BLaER1 treated with 17β-estradiol and CSF1 and Interleukin-3, amounts not matched to agents 10 nM and 100 nM (cell line): ENCODE data around the gene AMHR2.
A peak's percentile ranks its signal among the peaks of the same experiment; 100 is the strongest.
"Not testable (repeated sequence)": the region's sequence is repeated elsewhere in the genome, so short reads cannot be mapped to it uniquely, and the experiment has no call there.

Experiments
- H3K27ac ChIP-seq, 11 experiments: shearing (Covaris generic); formaldehyde crosslinking; 2 replicates each; pipeline ENCODE4 v1.8.1; 2022
- H3K27me3 ChIP-seq, 11 experiments: shearing (Covaris generic); formaldehyde crosslinking; 2 replicates each; pipeline ENCODE4 v1.8.1; 2022
- H3K36me3 ChIP-seq, 11 experiments: shearing (Covaris generic); formaldehyde crosslinking; 2 replicates each; pipeline ENCODE4 v1.8.1; 2022
- H3K4me1 ChIP-seq, 10 experiments: shearing (Covaris generic); formaldehyde crosslinking; 2 replicates each; pipeline ENCODE4 v1.8.1; 2022
- H3K4me2 ChIP-seq, 11 experiments: shearing (Covaris generic); formaldehyde crosslinking; 2 replicates each; pipeline ENCODE4 v1.8.1; 2022
- H3K4me3 ChIP-seq, 10 experiments: shearing (Covaris generic); formaldehyde crosslinking; 2 replicates each; pipeline ENCODE4 v1.8.1; 2022
- H3K9ac ChIP-seq, 11 experiments: shearing (Covaris generic); formaldehyde crosslinking; 2 replicates each; pipeline ENCODE4 v1.8.1; 2022
- H3K9me3 ChIP-seq, 11 experiments: shearing (Covaris generic); formaldehyde crosslinking; replicated peaks in 1 of 11; 2 replicates each; pipeline ENCODE4 v1.8.1; 2022
- H4K20me1 ChIP-seq, 11 experiments: shearing (Covaris generic); formaldehyde crosslinking; 2 replicates each; pipeline ENCODE4 v1.8.1; 2022
- Cebpa-rat ChIP-seq, 11 experiments: shearing (Covaris generic); IDR thresholded peaks; 2 replicates each; pipeline ENCODE4 v1.8.1; 2022

Gene AMHR2

DNA sequence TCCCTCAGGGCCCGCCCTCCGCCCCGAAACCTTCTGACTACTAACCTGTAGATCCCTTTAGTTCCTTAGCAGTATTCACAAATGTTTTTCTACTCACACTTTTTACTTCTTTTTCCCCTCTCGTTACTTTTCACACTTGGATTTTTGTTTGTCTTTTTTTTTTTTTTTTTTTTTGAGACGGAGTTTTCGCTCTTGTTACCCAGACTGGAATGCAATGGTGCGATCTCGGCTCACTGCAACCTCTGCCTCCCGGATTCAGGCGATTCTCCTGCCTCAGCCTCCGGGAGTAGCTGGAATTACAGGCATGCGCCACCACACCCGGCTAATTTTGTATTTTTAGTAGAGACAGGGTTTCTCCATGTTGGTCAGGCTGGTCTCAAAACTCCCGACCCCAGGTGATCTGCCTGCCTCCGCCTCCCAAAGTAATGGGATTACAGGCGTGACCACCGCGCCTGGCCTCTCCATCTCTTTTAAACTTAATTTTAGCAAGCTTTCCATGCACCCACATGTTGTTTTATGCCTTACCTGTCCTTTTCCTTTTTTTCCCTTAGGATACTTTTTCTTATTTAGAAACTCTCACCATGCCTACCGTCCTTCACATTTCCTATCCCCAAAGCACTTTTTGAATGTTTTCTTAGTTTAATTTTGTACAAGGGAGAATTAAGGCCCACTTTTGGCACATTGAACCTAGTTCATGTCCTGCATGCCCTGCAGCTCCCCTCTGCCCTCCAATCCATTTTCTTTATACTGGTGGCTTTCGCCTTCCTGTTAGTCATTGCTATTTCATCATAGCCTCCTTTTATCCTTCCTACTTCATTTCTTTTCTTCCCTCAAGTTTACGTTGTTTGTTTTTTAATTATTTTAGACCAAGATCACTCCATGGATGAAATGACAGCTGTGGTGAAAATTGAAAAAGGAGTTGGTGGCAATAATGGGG is 42.6 kb upstream of the AMHR2 start:
- TF ChIP-seq Cebpa-rat (IDR thresholded peaks at IDR 0.05), result peak in 4 of 11 experiments; percentile 11 to 47 (median 32); a peak in 2 of 22 replicates
- Histone ChIP-seq H3K4me3 (peak overlapping the region; percentile 61 to 78 (median 68)), H3K36me3 (peaks cover 34 to 49% (median 43%) of the 10 kb centered on the region in 11 experiments), H3K4me2 (peak overlapping the region; percentile 78 to 96 (median 91)), H3K27me3 (no peaks in the 10 kb centered on the region), H3K4me1 (peaks cover 60 to 70% (median 63%) of the 10 kb centered on the region in 10 experiments), H3K9me3 (no peaks in the 10 kb centered on the region), H4K20me1 (peaks cover 35 to 53% (median 42%) of the 10 kb centered on the region in 11 experiments; a peak in 21 of 22 replicates), H3K27ac (peak overlapping the region; percentile 51 to 97 (median 90); a peak in 21 of 22 replicates), H3K9ac (peak overlapping the region; percentile 75 to 95 (median 90))

DNA sequence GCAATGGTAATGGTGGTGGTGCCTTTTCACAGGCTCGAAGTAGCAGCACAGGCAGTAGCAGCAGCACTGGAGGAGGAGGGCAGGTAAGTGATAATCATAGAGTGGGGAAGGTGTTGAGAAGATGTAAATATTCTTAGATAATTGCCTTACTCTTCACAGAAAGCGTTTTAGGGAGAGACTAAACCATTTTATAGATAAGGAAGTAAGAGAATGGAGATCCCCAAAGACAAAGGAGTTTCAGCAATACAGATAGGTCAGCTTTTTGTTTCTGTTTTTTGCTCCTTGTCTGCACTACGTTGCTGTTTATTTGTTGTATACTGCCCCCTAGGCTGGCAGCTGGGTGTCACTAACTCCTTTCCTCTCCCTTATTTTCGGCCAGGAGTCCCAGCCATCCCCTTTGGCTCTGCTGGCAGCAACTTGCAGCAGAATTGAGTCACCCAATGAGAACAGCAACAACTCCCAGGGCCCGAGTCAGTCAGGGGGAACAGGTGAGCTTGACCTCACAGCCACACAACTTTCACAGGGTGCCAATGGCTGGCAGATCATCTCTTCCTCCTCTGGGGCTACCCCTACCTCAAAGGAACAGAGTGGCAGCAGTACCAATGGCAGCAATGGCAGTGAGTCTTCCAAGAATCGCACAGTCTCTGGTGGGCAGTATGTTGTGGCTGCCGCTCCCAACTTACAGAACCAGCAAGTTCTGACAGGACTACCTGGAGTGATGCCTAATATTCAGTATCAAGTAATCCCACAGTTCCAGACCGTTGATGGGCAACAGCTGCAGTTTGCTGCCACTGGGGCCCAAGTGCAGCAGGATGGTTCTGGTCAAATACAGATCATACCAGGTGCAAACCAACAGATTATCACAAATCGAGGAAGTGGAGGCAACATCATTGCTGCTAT is 41.7 kb upstream of the AMHR2 start:
- Histone ChIP-seq H3K4me2 (peak overlapping the region; percentile 78 to 96 (median 91)), H3K4me3 (peak overlapping the region; percentile 61 to 78 (median 68)), H3K27ac (peak overlapping the region; percentile 51 to 97 (median 90); a peak in 21 of 22 replicates), H3K9ac (peak overlapping the region; percentile 75 to 95 (median 90)), H3K36me3 (peaks cover 42 to 58% (median 52%) of the 10 kb centered on the region in 11 experiments), H4K20me1 (peaks cover 44 to 62% (median 51%) of the 10 kb centered on the region in 11 experiments; a peak in 21 of 22 replicates), H3K4me1 (peaks cover 69 to 78% (median 72%) of the 10 kb centered on the region in 10 experiments), H3K27me3 (no peaks in the 10 kb centered on the region), H3K9me3 (no peaks in the 10 kb centered on the region)
- TF ChIP-seq Cebpa-rat (IDR thresholded peaks at IDR 0.05), result no peak; a peak in 1 of 22 replicates

DNA sequence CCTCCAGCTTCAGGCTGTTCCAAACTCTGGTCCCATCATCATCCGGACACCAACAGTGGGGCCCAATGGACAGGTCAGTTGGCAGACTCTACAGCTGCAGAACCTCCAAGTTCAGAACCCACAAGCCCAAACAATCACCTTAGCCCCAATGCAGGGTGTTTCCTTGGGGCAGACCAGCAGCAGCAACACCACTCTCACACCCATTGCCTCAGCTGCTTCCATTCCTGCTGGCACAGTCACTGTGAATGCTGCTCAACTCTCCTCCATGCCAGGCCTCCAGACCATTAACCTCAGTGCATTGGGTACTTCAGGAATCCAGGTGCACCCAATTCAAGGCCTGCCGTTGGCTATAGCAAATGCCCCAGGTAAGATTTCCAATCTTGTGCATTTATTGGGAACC is 40.4 kb upstream of the AMHR2 start:
- Histone ChIP-seq H3K4me3 (peak overlapping the region; percentile 4 to 78 (median 68); a peak in 19 of 20 replicates), H3K27ac (peak overlapping the region in 2 of 11 experiments; percentile 13 to 81; a peak in 2 of 22 replicates), H3K4me2 (peak overlapping the region; percentile 78 to 96 (median 91)), H3K27me3 (no peaks in the 10 kb centered on the region), H3K9ac (peak overlapping the region; percentile 23 to 95 (median 88); a peak in 20 of 22 replicates), H3K36me3 (peaks cover 55 to 71% (median 65%) of the 10 kb centered on the region in 11 experiments), H3K4me1 (peaks cover 78 to 85% (median 82%) of the 10 kb centered on the region in 10 experiments), H4K20me1 (peaks cover 56 to 75% (median 64%) of the 10 kb centered on the region in 11 experiments; a peak in 21 of 22 replicates), H3K9me3 (no peaks in the 10 kb centered on the region)
- TF ChIP-seq Cebpa-rat (IDR thresholded peaks at IDR 0.05), result no peak

DNA sequence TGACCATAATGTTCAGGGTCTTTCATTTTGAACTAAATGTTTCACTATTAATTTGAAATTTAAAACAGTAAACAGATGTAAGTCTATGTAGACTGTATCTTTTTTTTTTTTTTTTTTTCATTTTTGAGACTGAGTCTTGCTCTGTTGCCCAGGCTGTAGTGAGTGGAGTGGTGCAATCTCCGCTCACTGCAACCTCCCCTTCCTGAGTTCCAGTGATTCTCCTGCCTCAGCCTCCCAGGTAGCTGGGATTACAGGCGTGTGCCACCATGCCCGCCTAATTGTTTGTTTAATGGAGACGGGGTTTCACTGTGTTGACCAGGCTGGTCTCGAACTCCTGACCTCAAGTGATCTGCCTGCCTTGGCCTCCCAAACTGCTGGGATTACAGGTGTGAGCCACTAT is 37.3 kb upstream of the AMHR2 start:
- peak overlapping the region in 9 of 11 experiments; percentile 16 to 66 (median 46); a peak in 12 of 22 replicates for H3K9ac ChIP-seq
- peaks cover 69 to 100% (median 95%) of the 10 kb centered on the region in 11 experiments; a peak in 21 of 22 replicates for H4K20me1 ChIP-seq
- H3K27ac ChIP-seq, result 0 out of 22 replicates have a peak overlapping the region, but pooled peaks of 1 of the 11 experiments have one; percentile 28
- H3K4me2 ChIP-seq, result peak overlapping the region; percentile 78 to 96 (median 91)
- H3K9me3 ChIP-seq, H3K27me3 ChIP-seq: not testable (repeated sequence)
- peaks cover 88 to 97% (median 92%) of the 10 kb centered on the region in 10 experiments for H3K4me1 ChIP-seq
- peaks cover 74 to 97% (median 88%) of the 10 kb centered on the region in 11 experiments for H3K36me3 ChIP-seq
- H3K4me3 ChIP-seq, result peak overlapping the region; percentile 12 to 78 (median 32); a peak in 8 of 20 replicates

DNA sequence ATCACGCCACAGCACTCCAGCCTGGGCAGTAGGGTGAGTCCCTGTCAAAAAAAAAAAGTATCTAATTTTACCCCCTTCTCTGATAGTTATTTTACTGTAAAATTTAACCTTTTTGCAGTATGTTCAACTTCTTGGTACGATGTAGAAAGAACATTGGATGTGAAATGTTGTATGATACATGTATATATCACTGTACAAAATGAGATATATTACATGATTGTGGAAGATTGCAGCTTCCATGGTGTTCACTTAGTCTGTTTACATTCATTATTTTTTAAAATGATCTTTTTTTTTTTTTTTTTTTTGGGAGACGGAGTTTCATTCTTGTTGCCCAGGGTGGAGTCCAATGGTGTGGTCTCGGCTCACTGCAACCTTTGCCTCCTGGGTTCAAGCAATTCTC is 34.7 kb upstream of the AMHR2 start:
- Histone ChIP-seq H4K20me1 (peaks cover 72 to 99% (median 97%) of the 10 kb centered on the region in 11 experiments; a peak in 21 of 22 replicates), H3K27ac (peak overlapping the region in 1 of 11 experiments; percentile 31; a peak in 2 of 22 replicates), H3K4me3 (no peak overlapping the region; a peak in 1 of 20 replicates), H3K36me3 (peaks cover 62 to 97% (median 86%) of the 10 kb centered on the region in 11 experiments), H3K27me3 (no peaks in the 10 kb centered on the region), H3K4me2 (peak overlapping the region; percentile 66 to 96 (median 91)), H3K9me3 (no peaks in the 10 kb centered on the region), H3K4me1 (peaks cover 62 to 73% (median 67%) of the 10 kb centered on the region in 10 experiments), H3K9ac (peak overlapping the region in 6 of 11 experiments; percentile 4 to 43 (median 33); a peak in 4 of 22 replicates)
- no peak for TF ChIP-seq Cebpa-rat (IDR thresholded peaks at IDR 0.05)

- peaks cover 55 to 65% (median 59%) of the 10 kb centered on the region in 10 experiments for H3K4me1 ChIP-seq
- no peaks in the 10 kb centered on the region for H3K27me3 ChIP-seq
- peaks cover 69 to 99% (median 97%) of the 10 kb centered on the region in 11 experiments; a peak in 21 of 22 replicates for H4K20me1 ChIP-seq
Observed at GRCh38 chr12:53389702-53390101, 34.0 kb upstream of the AMHR2 start.

DNA sequence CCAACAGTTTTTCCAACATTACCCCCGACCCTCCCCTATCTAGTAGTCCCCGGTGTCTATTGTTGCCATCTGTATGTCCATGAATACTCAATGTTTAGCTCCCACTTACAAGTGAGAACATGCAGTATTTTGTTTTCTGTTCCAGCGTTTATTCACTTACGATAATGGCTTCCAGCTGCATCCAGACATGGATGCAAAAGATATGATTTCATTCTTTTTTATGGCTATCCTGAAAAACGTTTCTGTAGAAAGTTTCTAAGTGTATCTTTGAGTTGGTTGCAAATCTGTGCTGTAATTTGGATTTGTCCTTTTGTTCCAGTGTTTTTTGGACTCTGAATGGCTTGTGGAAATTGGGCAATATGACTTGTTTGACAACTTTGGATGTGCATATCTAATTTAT is 31.9 kb upstream of the AMHR2 start:
- no peak overlapping the region for H3K4me3 ChIP-seq
- peaks cover 34 to 49% (median 43%) of the 10 kb centered on the region in 10 experiments for H3K4me1 ChIP-seq
- no peak overlapping the region for H3K4me2 ChIP-seq
- H3K9me3 ChIP-seq, result no peaks in the 10 kb centered on the region
- no peak overlapping the region for H3K27ac ChIP-seq
- TF ChIP-seq Cebpa-rat (IDR thresholded peaks at IDR 0.05), result no peak
- H3K9ac ChIP-seq, result no peak overlapping the region
- no peaks in the 10 kb centered on the region for H3K27me3 ChIP-seq
- H4K20me1 ChIP-seq, result peaks cover 62 to 99% (median 97%) of the 10 kb centered on the region in 11 experiments; a peak in 21 of 22 replicates
- peaks cover 62 to 97% (median 85%) of the 10 kb centered on the region in 11 experiments for H3K36me3 ChIP-seq

More at GRCh38 chr12:53389702-53390101, 34.0 kb upstream of the AMHR2 start:
- Histone ChIP-seq H3K4me2 (peak overlapping the region; percentile 66 to 96 (median 91); a peak in 21 of 22 replicates), H3K27ac (no peak overlapping the region), H3K4me3 (no peak overlapping the region), H3K9me3 (no peaks in the 10 kb centered on the region), H3K36me3 (peaks cover 57 to 97% (median 85%) of the 10 kb centered on the region in 11 experiments), H3K9ac (peak overlapping the region in 3 of 11 experiments; percentile 19 to 42 (median 39); a peak in 2 of 22 replicates)
- TF ChIP-seq Cebpa-rat (IDR thresholded peaks at IDR 0.05), result no peak

DNA sequence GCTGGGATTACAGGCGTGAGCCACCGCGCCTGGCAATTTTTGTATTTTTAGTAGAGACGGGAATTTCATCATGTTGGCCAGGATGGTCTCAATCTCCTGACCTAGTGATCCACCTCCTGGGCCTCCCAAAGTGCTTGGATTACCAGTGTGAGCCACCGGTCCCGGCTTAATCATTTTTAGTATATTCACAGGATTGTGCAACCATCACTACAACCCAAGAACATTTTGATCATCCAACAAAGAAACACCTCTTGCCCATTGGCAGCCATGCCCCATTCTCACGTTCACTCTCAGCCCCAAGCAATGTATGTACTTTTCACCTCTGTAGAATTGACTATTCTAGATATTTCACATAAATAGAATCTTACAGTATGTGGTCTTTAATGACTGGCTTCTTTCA is 23.8 kb upstream of the AMHR2 start:
- Histone ChIP-seq H3K4me1 (peaks cover 0 to 15% (median 8%) of the 10 kb centered on the region in 10 experiments; a peak in 6 of 20 replicates), H3K9ac (no peak overlapping the region), H3K27ac (no peak overlapping the region), H4K20me1 (peaks cover 23 to 100% (median 72%) of the 10 kb centered on the region in 11 experiments; a peak in 21 of 22 replicates), H3K27me3 (no peaks in the 10 kb centered on the region), H3K36me3 (peaks cover 68 to 98% (median 90%) of the 10 kb centered on the region in 11 experiments), H3K4me2 (no peak overlapping the region), H3K4me3 (no peak overlapping the region), H3K9me3 (peaks cover 0 to 4% (median 0%) of the 10 kb centered on the region in 11 experiments; a peak in 2 of 22 replicates)
- peak in 3 of 11 experiments; percentile 10 to 67 (median 17); a peak in 1 of 22 replicates for TF ChIP-seq Cebpa-rat (IDR thresholded peaks at IDR 0.05)

- not testable (repeated sequence) for H3K4me3 ChIP-seq, H3K27ac ChIP-seq, H3K9me3 ChIP-seq, H3K4me2 ChIP-seq, H3K4me1 ChIP-seq, H3K9ac ChIP-seq, H3K27me3 ChIP-seq
- H3K36me3 ChIP-seq, result peaks cover 65 to 100% (median 88%) of the 10 kb centered on the region in 11 experiments
- peaks cover 11 to 100% (median 64%) of the 10 kb centered on the region in 11 experiments; a peak in 21 of 22 replicates for H4K20me1 ChIP-seq
Observed at GRCh38 chr12:53402351-53402750, 21.3 kb upstream of the AMHR2 start.
